PFSK-1 (cell line): ENCODE data around the gene IL36RN.

Source experiments
- FOXP2 ChIP-seq: optimal IDR thresholded peaks from 2 replicates; pipeline ENCODE3; 2011; ENCODE audit warnings: borderline replicate concordance, control low read depth, inconsistent platforms; ENCODE audit not compliant: insufficient read depth; ENCODE audit errors: extremely low read length, extremely low read depth
- POLR2AphosphoS5 ChIP-seq: IDR thresholded peaks from 2 replicates; pipeline ENCODE4 v1.6.1; 2012; ENCODE audit warnings: low read depth, mild to moderate bottlenecking, control low read depth, low read length, moderate library complexity
- REST ChIP-seq, 2 experiments: IDR thresholded peaks; 2 replicates each; pipeline versions ENCODE4 v1.6.1 to v1.8.0; 2011 to 2012; ENCODE audit warnings: low read depth in 2 of 2, low read length in 2 of 2, control low read depth in 1 of 2, inconsistent platforms in 1 of 2, mild to moderate bottlenecking in 1 of 2, moderate library complexity in 1 of 2; ENCODE audit not compliant: insufficient read depth in 1 of 2

GRCh38 chr2:113009622-113010021 is 49.4 kb upstream of the IL36RN start:
- TF ChIP-seq FOXP2, result no peak
- no peak for TF ChIP-seq REST (IDR thresholded peaks at IDR 0.05; ENCODE audit: insufficient read depth in 1 of 2, low read depth in 2 of 2, low read length in 2 of 2)
- TF ChIP-seq POLR2AphosphoS5, result no peak
